HepG2 (cell line): Measurements from ENCODE around the gene MRPS5. TPM values are rescaled to one million over a fixed set of nuclear protein-coding genes. Genes with fewer than 3 reads are reported as not detected.
A peak's percentile ranks its signal among the peaks of the same experiment; 100 is the strongest.

Experiments
- ASH2L ChIP-seq: fragments of 300-600, 200-600 bp; sonication (generic); IDR thresholded peaks from 2 replicates; pipeline ENCODE4 v1.7.0; 2017; ENCODE audit warnings: low read depth, mild to moderate bottlenecking, moderate library complexity, mixed read lengths, low read length; ENCODE audit not compliant: insufficient read length
- CBX5 ChIP-seq: sonication (generic); formaldehyde crosslinking; IDR thresholded peaks from 2 replicates; pipeline ENCODE4 v1.4.0; 2020; ENCODE audit warnings: missing genetic modification reagents, borderline replicate concordance
- EP300 ChIP-seq, 3 experiments: sonication (generic) in 1 of 3; formaldehyde crosslinking in 1 of 3; IDR thresholded peaks; 2 replicates each; pipeline versions ENCODE4 v1.5.1 to v1.6.1; 2011 to 2020; ENCODE audit warnings: low read depth in 2 of 3, low read length in 2 of 3, borderline replicate concordance in 1 of 3, improper control_type of control experiment in 1 of 3, mild to moderate bottlenecking in 1 of 3, missing genetic modification reagents in 1 of 3, moderate library complexity in 1 of 3
- HNF4A ChIP-seq: sonication (generic); formaldehyde crosslinking; IDR thresholded peaks from 2 replicates; pipeline ENCODE4 v1.4.0; 2020; ENCODE audit warnings: missing genetic modification reagents
- IKZF4 ChIP-seq: sonication (generic); formaldehyde crosslinking; IDR thresholded peaks from 2 replicates; pipeline ENCODE4 v1.5.1; 2020; ENCODE audit warnings: borderline replicate concordance, mild to moderate bottlenecking, low read depth, missing genetic modification reagents; ENCODE audit errors: not compliant biosample characterization
- NAIF1 ChIP-seq: sonication (generic); formaldehyde crosslinking; IDR thresholded peaks from 2 replicates; pipeline ENCODE4 v1.5.0; 2020; ENCODE audit warnings: mild to moderate bottlenecking, missing genetic modification reagents, borderline replicate concordance
- NRL ChIP-seq: sonication (generic); formaldehyde crosslinking; IDR thresholded peaks from 2 replicates; pipeline ENCODE4 v1.5.0; 2020; ENCODE audit warnings: missing genetic modification reagents, mild to moderate bottlenecking, moderate library complexity, borderline replicate concordance
- POLR2A ChIP-seq, 2 experiments: IDR thresholded peaks; 2 replicates each; pipeline ENCODE4 v1.6.1; 2011; ENCODE audit warnings: low read depth in 2 of 2, low read length in 2 of 2, mild to moderate bottlenecking in 1 of 2, moderate library complexity in 1 of 2; ENCODE audit not compliant: insufficient read depth in 1 of 2
- RARA ChIP-seq: IDR thresholded peaks from 2 replicates; pipeline ENCODE4 v1.6.1; 2016; ENCODE audit warnings: missing genetic modification reagents, missing compliant biosample characterization
- REPIN1 ChIP-seq: sonication (generic); formaldehyde crosslinking; IDR thresholded peaks from 2 replicates; pipeline ENCODE4 v1.8.0; 2022; ENCODE audit warnings: missing genetic modification reagents, low read depth, mild to moderate bottlenecking, borderline replicate concordance
- SAP130 ChIP-seq: IDR thresholded peaks from 2 replicates; pipeline ENCODE4 v1.6.1; 2016; ENCODE audit warnings: low read depth
- ZNF136 ChIP-seq: sonication (generic); formaldehyde crosslinking; IDR thresholded peaks from 2 replicates; pipeline ENCODE4 v1.8.1; 2022; ENCODE audit warnings: low read depth, mild to moderate bottlenecking, moderate library complexity, missing genetic modification reagents
- ZNF331 ChIP-seq: sonication (generic); formaldehyde crosslinking; IDR thresholded peaks from 2 replicates; pipeline ENCODE4 v1.4.0; 2020; ENCODE audit warnings: missing genetic modification reagents
- ZNF510 ChIP-seq: sonication (generic); formaldehyde crosslinking; IDR thresholded peaks from 2 replicates; pipeline ENCODE4 v1.4.0; 2020; ENCODE audit warnings: low read depth, mild to moderate bottlenecking, missing genetic modification reagents
- ZNF644 ChIP-seq: IDR thresholded peaks from 2 replicates; pipeline ENCODE4 v1.6.1; 2016; ENCODE audit warnings: low read depth
- ZNF7 ChIP-seq: IDR thresholded peaks from 2 replicates; pipeline ENCODE4 v1.6.1; 2016; ENCODE audit warnings: missing biosample characterization, missing genetic modification reagents
- ZNF772 ChIP-seq: sonication (generic); formaldehyde crosslinking; IDR thresholded peaks from 2 replicates; pipeline ENCODE4 v1.5.0; 2020; ENCODE audit warnings: mild to moderate bottlenecking, missing genetic modification reagents
- ZNF792 ChIP-seq: IDR thresholded peaks from 2 replicates; pipeline ENCODE4 v1.6.1; 2016
- polyA plus RNA-seq, 8 experiments: library from polyadenylated mRNA; depleted of rRNA in 3 of 8; stranded (reverse) in 7 of 8; unstranded in 1 of 8; fragments of >200 nt; fragmentation: Illumina TruSeq in 4 of 8; extraction: Trizol in 4 of 8; gene quantifications; 2 replicates each; pipeline versions ENCODE4 v1.2.1 to v1.2.3, GENCODE V29; 2011 to 2016; ENCODE audit warnings: low read depth in 4 of 8, missing spikeins in 1 of 8, mixed read lengths in 1 of 8; ENCODE audit not compliant: insufficient read depth in 1 of 8
- total RNA-seq, 5 experiments: library from RNA; depleted of rRNA; stranded (reverse); fragments of >200 nt; fragmentation: Illumina TruSeq; extraction: Trizol; gene quantifications; 2 replicates each; pipeline ENCODE4 v1.2.3, GENCODE V29; 2016; ENCODE audit warnings: low read depth in 1 of 5
- TF ChIP-seq, protein P1 (sequence below): sonication (generic); formaldehyde crosslinking; IDR thresholded peaks from 2 replicates; pipeline ENCODE4 v1.8.1; 2023; ENCODE audit warnings: mild to moderate bottlenecking, missing genetic modification reagents
- TF ChIP-seq, protein P2 (sequence below): sonication (generic); formaldehyde crosslinking; IDR thresholded peaks from 2 replicates; pipeline ENCODE4 v1.9.0; 2022; ENCODE audit warnings: missing genetic modification reagents, mild to moderate bottlenecking, borderline replicate concordance
- TF ChIP-seq, protein P3 (sequence below): sonication (generic); formaldehyde crosslinking; IDR thresholded peaks from 2 replicates; pipeline ENCODE4 v1.4.0; 2020; ENCODE audit warnings: mild to moderate bottlenecking, missing genetic modification reagents
- TF ChIP-seq, protein P4 (sequence below): IDR thresholded peaks from 2 replicates; pipeline ENCODE4 v1.6.1; 2016; ENCODE audit warnings: control low read depth

Gene MRPS5
- total and polyA plus RNA-seq, 2 of the 13 experiments (the other 11 are each of a cell fraction or from before 2014, with no cell fraction given) = 98.8 to 134 TPM

DNA sequence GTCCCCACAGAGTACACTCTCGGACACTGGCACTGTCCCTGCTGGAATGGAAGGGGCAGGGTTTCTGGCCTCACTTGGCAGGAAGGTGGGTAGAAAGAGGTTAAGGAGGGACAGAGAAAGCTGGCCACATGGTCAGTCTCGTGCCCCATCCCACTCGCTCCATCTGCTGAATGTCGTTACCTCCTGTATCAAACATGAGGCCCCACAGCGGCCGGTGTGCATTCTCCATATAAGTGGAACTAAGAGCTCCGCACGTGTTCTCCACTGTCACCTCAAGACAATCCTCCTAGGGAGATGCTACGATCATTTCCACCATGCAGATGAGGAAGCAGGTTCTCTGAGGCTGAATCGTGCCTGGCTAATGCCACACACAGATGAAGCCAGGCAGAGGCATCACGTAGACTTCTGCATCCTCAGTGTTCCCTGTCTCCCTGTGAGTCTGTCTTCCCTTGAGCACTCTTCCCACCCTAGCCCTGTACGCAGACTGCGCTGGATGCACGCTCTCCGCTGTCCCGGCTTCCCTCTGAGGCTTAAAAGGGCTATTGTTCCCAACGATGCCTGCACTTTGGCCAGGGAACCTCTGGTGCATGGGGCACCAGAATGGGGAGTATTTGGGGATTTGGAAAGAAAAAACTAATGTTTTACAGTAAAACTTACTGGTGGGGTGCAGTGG lies 61.0 kb downstream of the MRPS5 start (continued):
- TF ChIP-seq, protein P1, sequence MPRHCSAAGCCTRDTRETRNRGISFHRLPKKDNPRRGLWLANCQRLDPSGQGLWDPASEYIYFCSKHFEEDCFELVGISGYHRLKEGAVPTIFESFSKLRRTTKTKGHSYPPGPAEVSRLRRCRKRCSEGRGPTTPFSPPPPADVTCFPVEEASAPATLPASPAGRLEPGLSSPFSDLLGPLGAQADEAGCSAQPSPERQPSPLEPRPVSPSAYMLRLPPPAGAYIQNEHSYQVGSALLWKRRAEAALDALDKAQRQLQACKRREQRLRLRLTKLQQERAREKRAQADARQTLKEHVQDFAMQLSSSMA (CRISPR knock-in tag) = no peak
- TF ChIP-seq RARA (CRISPR knock-in tag) (0 out of 2 replicates have a peak, but pooled peaks have one; percentile 7), NAIF1 (CRISPR knock-in tag) (peak; percentile 100), ZNF7 (CRISPR knock-in tag) (peak; percentile 41; the same call in 1 of the 2 replicates), ZNF331 (CRISPR knock-in tag) (peak; percentile 40; the same call in 1 of the 2 replicates), ASH2L (peak; percentile 52), ZNF772 (no peak), ZNF644 (CRISPR knock-in tag) (peak; percentile 60; the same call in 1 of the 2 replicates), ZNF136 (no peak), SAP130 (CRISPR knock-in tag) (peak; percentile 49; the same call in 1 of the 2 replicates), ZNF510 (CRISPR knock-in tag) (peak; percentile 39; the same call in 1 of the 2 replicates), EP300 (IDR thresholded peaks at IDR 0.05; ENCODE audit: low read depth in 2 of 2, low read length in 2 of 2) (peak in 1 of 2 experiments; percentile 33; a peak in 1 of 4 replicates), EP300 (CRISPR knock-in tag; IDR thresholded peaks at IDR 0.05; ENCODE audit: borderline replicate concordance) (no peak), NRL (0 out of 2 replicates have a peak, but pooled peaks have one; percentile 38), CBX5 (peak; percentile 37; the same call in 1 of the 2 replicates), ZNF792 (0 out of 2 replicates have a peak, but pooled peaks have one; percentile 15), POLR2A (IDR thresholded peaks at IDR 0.05; ENCODE audit: insufficient read depth in 1 of 2, low read depth in 2 of 2, low read length in 2 of 2) (0 out of 4 replicates have a peak, but pooled peaks of 1 of the 2 experiments have one; percentile 28), REPIN1 (CRISPR knock-in tag) (no peak), IKZF4 (CRISPR knock-in tag) (no peak), HNF4A (CRISPR knock-in tag) (peak; percentile 83)
- TF ChIP-seq, protein P2, sequence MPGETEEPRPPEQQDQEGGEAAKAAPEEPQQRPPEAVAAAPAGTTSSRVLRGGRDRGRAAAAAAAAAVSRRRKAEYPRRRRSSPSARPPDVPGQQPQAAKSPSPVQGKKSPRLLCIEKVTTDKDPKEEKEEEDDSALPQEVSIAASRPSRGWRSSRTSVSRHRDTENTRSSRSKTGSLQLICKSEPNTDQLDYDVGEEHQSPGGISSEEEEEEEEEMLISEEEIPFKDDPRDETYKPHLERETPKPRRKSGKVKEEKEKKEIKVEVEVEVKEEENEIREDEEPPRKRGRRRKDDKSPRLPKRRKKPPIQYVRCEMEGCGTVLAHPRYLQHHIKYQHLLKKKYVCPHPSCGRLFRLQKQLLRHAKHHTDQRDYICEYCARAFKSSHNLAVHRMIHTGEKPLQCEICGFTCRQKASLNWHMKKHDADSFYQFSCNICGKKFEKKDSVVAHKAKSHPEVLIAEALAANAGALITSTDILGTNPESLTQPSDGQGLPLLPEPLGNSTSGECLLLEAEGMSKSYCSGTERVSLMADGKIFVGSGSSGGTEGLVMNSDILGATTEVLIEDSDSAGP (CRISPR knock-in tag) = peak; percentile 52
- TF ChIP-seq, protein P3, sequence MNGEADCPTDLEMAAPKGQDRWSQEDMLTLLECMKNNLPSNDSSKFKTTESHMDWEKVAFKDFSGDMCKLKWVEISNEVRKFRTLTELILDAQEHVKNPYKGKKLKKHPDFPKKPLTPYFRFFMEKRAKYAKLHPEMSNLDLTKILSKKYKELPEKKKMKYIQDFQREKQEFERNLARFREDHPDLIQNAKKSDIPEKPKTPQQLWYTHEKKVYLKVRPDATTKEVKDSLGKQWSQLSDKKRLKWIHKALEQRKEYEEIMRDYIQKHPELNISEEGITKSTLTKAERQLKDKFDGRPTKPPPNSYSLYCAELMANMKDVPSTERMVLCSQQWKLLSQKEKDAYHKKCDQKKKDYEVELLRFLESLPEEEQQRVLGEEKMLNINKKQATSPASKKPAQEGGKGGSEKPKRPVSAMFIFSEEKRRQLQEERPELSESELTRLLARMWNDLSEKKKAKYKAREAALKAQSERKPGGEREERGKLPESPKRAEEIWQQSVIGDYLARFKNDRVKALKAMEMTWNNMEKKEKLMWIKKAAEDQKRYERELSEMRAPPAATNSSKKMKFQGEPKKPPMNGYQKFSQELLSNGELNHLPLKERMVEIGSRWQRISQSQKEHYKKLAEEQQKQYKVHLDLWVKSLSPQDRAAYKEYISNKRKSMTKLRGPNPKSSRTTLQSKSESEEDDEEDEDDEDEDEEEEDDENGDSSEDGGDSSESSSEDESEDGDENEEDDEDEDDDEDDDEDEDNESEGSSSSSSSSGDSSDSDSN (CRISPR knock-in tag) = no peak
- TF ChIP-seq, protein P4, sequence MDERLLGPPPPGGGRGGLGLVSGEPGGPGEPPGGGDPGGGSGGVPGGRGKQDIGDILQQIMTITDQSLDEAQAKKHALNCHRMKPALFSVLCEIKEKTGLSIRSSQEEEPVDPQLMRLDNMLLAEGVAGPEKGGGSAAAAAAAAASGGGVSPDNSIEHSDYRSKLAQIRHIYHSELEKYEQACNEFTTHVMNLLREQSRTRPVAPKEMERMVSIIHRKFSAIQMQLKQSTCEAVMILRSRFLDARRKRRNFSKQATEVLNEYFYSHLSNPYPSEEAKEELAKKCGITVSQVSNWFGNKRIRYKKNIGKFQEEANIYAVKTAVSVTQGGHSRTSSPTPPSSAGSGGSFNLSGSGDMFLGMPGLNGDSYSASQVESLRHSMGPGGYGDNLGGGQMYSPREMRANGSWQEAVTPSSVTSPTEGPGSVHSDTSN (CRISPR knock-in tag) = no peak
